HG02623 (cell line): ENCODE data around the gene RGS18.
"Not testable (repeated sequence)": the region's sequence is repeated elsewhere in the genome, so short reads cannot be mapped to it uniquely, and the experiment has no call there.

Experiments
- ATAC-seq: cut with Tn5 transposase; IDR thresholded peaks from one replicate; pipeline ENCODE4 v1.9.1; 2021; ENCODE audit warnings: moderate library complexity; ENCODE audit not compliant: unreplicated experiment

The RGS18 gene

DNA sequence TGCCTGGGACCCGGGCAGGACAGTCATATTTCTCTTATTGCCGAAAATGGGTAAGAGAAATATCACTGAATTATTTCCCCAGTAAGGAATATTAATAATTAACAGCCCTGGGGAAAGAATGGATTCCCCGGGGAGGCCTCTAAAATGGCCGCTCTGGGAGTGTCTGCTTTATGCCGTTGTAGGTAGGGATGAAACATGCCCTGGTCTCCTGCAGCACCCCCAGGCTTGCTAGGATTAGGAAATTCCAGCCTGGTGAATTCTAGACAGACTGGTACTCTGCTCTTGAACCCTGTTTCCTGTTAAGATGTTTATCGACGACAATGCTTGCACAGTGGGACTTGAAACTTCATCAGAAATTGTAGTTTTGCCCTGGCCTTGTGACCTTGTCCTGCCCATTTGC lies 6.7 kb downstream of the RGS18 start:
- not testable (repeated sequence) for ATAC-seq

DNA sequence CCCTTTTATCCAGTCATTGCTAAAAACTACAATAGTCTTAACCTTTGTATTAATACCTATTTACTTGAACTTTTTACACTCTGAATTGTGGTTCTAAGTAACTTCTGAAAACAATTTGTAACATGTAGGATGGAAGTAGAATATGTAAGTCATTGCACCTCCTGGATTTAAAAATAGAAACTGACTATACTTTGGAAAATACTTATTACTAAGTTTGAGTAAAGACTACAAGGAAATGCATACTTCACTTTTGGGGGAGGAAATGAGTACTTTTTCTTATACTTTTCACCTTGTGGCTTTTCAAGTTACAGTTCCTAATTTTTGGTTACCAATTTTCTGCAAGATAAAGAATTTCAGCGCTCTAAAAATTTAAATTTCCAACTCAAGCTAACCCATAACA lies 8.7 kb downstream of the RGS18 start:
- no peak for ATAC-seq

- no peak for ATAC-seq
Measured at GRCh38 chr1:192167911-192168700, 9.8 kb downstream of the RGS18 start.

DNA sequence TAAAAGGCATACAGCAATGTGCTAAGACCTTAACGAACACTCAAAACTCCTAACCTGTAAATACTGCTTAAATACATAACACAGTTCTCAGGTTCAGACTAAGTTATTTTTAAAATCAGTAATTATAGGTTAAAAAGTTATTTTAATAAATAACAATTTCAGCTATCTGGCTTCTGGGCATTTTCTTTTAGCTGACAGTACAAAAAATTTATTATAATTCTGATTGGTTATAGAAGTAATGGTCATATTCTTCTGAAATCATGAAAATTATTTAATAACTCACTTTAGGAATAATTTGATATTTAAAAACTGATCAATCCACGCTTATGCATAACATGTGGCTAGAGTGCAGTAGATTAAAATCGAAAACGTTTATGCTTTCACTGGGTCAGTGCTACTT lies 10.7 kb downstream of the RGS18 start:
- no peak for ATAC-seq

DNA sequence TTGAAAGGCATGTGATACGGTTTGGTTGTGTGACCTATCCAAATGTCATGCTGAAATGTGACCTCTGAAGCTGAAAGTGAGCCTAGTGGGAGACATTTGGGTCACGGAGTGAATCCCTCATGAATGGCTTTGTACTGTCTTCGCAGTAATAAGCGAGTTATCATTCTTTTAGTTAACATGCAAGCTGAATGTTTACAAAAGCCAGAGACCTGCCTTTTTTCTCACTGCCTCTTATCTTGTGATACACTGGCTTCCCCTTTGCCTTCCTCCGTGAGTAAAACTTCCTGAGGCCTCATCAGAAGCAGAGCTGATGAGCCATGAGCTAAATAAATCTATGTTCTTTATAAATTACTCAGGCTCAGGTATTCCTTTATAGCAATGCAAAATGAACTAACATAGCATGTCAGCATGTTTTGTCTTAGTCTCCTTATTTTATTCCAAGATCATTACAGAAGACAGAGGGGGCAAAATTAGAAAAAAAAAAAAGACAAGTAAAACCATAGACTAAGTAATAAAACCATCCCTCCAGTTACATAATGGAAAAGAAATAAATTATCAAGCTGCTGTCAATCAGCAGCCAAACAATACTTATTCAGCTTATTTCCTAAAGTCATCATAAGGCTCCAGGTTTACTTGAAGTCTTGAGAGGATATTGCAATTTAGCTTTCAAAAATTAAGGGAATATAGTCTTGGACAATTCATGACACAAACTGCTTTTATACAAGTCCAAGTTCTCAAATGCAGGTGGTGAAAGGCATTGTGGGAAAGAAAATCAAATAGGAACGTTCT lies 12.1 kb downstream of the RGS18 start:
- no peak for ATAC-seq

- ATAC-seq: no peak
Measured at GRCh38 chr1:192171123-192171522, 12.9 kb downstream of the RGS18 start.

- ATAC-seq: no peak
Measured at GRCh38 chr1:192175971-192176370, 17.7 kb downstream of the RGS18 start.

GRCh38 chr1:192183788-192184187 lies 25.5 kb downstream of the RGS18 start:
- ATAC-seq: no peak

DNA sequence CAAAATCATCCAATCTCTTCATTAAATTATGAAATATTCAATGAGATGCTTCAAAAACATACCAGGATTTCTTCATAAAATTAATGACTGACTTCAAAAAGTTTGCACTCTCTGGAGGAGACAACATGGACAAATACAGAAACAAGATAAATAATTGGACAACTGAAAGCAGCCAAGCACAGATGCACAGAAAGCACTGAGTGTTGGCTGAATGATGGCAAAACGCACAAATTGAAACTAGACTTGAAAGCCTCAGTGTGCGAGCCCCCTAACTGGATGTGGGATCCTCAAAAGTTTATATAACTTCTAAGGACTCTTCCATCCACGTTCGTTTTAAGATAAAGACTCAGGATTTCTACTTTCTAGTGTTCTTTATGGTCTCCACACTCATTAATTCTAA lies 27.9 kb downstream of the RGS18 start:
- no peak for ATAC-seq

DNA sequence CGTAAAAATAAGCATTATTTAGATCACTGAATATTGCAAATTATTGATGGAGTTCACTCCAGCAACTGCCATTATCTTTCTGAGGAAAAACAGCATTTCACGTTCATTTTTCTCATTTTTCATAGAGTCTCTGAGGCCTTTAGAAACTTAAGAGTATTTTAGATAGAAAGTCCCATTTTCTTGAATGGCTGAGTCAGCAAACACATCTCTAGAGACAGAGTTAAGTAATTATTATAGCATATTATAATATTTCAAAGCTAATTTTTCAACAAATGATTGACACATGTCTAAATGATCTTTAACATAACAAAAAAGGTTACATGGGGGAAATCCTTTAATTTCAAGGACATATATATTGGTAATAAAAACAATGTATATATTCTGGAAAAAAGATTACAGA lies 31.8 kb downstream of the RGS18 start:
- no peak for ATAC-seq

DNA sequence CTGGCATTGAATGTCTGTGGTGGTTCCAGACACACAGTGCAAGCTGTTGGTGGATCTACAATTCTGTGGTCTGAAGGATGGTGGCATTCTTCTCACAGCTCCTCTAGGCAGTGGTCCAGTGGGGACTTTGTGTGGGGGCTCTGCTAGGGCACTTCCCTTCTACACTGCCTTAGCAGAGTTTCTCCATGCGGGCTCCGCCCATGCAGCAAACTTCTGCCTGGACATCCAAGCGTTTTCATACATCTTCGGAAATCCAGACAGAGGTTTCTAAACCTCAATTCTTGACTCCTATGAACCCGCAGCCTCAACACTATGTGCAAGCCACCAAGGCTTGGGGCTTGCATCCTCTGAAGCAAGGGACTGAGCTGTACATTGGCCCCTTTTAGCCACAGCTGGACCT lies 43.0 kb downstream of the RGS18 start:
- no peak for ATAC-seq

GRCh38 chr1:192224396-192224795 lies 66.1 kb downstream of the RGS18 start:
- ATAC-seq: no peak

GRCh38 chr1:192224846-192225245 lies 66.6 kb downstream of the RGS18 start:
- no peak for ATAC-seq

GRCh38 chr1:192225266-192225665 lies 67.0 kb downstream of the RGS18 start:
- no peak for ATAC-seq

GRCh38 chr1:192225703-192226102 lies 67.4 kb downstream of the RGS18 start:
- ATAC-seq: no peak

- no peak for ATAC-seq
Measured at GRCh38 chr1:192227330-192227729, 69.1 kb downstream of the RGS18 start.

GRCh38 chr1:192227980-192228379 lies 69.7 kb downstream of the RGS18 start:
- not testable (repeated sequence) for ATAC-seq

DNA sequence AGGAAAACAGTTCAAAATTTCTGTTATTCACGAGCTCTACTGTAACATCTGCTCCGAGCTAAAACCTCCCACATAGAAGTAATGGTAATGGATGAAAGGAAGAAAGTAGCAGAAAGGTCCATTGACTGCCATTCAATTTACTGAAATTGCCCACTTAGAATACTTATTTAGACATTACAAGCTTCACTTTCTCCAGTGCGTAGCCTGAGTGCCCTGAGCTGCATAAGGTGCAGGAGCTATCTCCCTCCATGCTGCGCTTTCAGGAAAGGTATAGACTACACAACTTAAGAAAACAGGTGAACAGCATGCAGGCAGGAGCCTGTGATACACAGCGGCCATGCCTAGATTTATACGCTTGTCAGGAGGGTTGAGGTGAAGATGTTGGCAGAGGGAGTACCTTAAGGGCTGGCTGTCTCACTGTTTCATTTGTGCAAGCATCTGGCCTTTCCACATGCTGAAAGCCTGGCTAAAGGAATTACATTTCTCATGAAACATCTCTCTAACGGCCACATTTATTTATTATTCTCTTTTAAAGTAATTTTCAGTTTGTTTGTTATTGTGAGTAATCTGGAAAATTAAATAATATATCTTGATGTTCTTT lies 74.7 kb downstream of the RGS18 start:
- no peak for ATAC-seq

GRCh38 chr1:192235127-192235526 lies 76.9 kb downstream of the RGS18 start:
- ATAC-seq: no peak
